DOHH2 (cell line): ENCODE results near the gene MTFR1L.

ENCODE experiments used
- EZH2phosphoT487 ChIP-seq: fragments of 200-600 bp; sonication (generic); IDR thresholded peaks from 2 replicates; pipeline ENCODE4 v1.6.1; 2017; ENCODE audit warnings: borderline replicate concordance, mild to moderate bottlenecking, antibody characterized with exemption, low read length, moderate library complexity, mixed read lengths
- TF ChIP-seq, protein P1 (sequence below): fragments of 200-600 bp; sonication (generic); IDR thresholded peaks from one replicate; pipeline ENCODE4 v1.5.1; 2014; ENCODE audit warnings: antibody characterized with exemption, mild to moderate bottlenecking, low read depth, low read length; ENCODE audit not compliant: poor library complexity, severe bottlenecking

DNA sequence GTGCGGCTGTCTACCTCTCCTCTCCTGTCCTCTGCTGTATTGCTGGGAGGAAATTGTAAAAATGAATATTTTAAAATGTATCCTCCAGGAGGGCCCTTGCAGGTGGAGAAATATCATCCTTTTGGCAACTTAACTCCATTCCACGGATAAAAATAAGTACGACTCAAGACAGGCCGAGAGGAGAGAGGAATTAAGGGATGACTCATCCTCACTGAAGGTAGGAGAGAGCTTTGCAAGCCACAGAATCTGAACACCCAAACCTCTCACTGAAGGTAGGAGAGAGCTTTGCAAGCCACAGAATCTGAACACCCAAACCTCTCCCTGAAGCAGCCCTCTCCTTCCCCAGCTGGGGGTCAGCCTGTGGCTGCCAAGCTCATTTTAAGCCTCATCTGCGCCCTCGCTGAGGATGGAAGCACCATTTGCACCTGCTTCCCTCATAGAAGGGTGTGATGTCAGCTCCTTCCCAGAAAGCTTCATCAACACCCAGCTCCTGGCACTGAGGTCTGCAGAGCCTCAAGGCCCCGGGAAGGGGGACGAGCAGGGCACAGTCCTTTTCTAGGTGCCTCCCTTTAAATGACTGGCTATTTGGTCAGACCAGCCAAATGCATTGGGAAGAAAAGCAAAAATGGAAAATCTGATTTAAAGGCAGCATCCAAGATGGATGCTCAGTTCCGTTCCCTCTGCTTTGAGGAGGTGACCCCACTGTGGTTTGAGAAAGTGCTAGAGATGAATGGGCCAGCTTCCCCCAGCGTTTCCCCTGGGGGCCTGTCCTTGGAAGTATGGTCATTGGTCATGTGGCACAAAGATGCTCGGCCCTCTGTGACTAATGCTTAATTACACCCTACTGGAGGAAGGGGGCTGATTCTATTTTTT is 32.6 kb upstream of the MTFR1L start:
- TF ChIP-seq, protein P1, sequence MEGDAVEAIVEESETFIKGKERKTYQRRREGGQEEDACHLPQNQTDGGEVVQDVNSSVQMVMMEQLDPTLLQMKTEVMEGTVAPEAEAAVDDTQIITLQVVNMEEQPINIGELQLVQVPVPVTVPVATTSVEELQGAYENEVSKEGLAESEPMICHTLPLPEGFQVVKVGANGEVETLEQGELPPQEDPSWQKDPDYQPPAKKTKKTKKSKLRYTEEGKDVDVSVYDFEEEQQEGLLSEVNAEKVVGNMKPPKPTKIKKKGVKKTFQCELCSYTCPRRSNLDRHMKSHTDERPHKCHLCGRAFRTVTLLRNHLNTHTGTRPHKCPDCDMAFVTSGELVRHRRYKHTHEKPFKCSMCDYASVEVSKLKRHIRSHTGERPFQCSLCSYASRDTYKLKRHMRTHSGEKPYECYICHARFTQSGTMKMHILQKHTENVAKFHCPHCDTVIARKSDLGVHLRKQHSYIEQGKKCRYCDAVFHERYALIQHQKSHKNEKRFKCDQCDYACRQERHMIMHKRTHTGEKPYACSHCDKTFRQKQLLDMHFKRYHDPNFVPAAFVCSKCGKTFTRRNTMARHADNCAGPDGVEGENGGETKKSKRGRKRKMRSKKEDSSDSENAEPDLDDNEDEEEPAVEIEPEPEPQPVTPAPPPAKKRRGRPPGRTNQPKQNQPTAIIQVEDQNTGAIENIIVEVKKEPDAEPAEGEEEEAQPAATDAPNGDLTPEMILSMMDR, result no peak
- no peak for TF ChIP-seq EZH2phosphoT487
